Stimulated activated naive CD4-positive, alpha-beta T cell treated with Interleukin-2 at 50 U/mL for 16 hours (primary cell): ENCODE results near the gene RPS6KA2.
"Not testable (repeated sequence)": the region's sequence is repeated elsewhere in the genome, so short reads cannot be mapped to it uniquely, and the experiment has no call there.

ENCODE experiments used
- DNase-seq: peaks from one replicate; lab custom pipeline; 2025; lab: John Stamatoyannopoulos, UW

Gene RPS6KA2

GRCh38 chr6:166635013-166635970 is 8.2 kb upstream of the RPS6KA2 start:
- no peak for DNase-seq

DNA sequence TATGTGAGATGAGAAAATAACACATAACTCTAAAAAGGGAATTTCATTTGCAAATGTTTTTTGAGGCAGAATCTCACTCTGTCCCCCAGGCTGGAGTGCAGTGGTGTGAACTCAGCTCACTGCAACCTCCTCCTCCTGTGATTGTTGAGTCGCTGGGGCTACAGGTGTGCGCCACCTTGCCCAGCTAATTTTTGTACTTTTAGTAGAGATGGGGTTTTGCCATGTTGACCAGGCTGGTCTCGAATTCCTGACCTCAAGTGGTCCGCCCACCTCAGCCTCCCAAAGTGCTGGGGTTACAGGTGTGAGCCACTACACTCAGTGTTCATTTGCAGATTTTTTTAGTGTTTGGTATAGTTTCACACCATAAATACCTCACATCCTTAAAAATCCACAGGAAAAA is 7.5 kb upstream of the RPS6KA2 start:
- DNase-seq, result not testable (repeated sequence)

DNA sequence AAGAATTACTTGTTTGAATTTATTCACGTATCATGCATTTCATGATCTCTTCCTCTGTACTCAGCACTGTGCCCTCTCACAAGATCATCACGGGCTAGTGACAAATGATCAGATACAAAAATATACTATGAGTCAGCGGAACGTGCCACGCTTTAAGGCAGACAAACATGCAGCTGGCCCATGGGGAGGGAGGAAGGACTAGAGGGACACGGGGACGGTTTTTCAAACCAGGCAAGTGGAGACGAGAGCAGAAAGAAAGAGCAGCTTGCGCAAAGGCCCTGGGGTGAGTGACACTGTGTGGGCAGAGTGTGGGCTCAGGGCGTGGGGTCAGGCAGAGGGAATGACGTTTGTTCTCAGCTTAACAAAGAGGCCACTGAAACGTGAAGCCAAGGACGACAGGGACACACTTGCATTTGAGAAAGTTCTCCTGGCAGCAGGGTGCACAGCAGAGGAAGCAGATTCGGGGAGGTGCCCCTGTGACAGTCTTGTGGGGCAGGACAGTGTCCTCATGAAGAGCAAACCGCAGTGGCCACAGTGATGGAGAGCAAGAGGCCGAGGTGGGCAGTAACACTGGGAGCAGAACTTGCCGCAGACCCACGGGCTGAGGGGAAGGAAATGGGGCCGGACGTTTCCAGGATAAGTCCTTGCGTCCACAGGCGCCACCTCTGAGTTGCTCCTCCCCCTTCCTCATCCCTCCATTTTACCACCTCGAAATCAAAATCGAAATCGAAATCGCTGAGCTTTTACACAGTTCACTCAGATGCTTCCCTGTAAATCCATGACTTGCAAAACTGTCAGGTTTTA is 6.9 kb upstream of the RPS6KA2 start:
- DNase-seq, result no peak

DNA sequence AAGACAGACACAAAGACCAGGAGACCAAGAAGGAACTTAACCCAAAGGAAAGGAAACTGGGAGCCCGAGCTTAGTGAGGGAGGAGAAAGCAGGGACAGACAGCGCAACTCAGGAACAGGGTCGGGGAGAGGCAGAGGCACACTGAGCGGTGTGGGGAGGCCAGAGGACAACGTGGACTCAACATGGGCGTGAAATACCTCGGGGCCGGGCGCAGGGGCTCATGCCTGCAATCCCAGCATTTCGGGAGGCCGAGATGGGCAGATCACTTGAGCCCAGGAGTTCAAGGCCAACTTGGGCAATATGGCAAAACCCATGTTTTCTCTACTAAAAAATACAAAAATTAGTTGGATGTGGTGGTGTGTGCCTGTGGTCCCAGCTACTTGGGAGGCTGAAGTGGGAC is 5.7 kb upstream of the RPS6KA2 start:
- DNase-seq, result no peak

DNA sequence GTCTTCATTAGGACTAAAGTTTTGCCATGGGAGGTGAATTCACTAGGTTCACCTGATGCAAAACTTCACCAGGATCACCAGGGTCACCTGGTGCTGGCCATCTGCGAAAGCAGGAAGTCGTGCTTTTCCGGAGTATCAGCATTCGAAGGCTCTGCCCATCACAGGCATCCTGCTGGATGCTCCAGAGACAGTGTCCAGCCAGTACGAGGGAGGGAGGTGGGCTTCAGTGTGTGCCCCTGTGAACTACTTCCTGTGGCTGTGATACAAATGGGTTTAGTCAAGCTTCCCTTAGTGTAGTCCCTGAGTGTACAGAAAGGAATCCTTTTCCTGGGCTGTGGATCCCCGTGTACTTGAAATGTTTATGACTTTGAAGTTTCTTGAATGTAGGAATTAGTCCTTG is 3.4 kb upstream of the RPS6KA2 start:
- DNase-seq, result no peak

- no peak for DNase-seq
These were observed 2.6 kb upstream of the RPS6KA2 start for GRCh38 chr6:166629628-166630027.

GRCh38 chr6:166627875-166628801 is 1.1 kb upstream of the RPS6KA2 start:
- DNase-seq, result peak; percentile 54

GRCh38 chr6:166626177-166627032 is 646 bp downstream of the RPS6KA2 start:
- DNase-seq, result peak; percentile 39

- no peak for DNase-seq
These were observed 1.7 kb downstream of the RPS6KA2 start for GRCh38 chr6:166625356-166625755.

GRCh38 chr6:166624275-166624674 is 2.8 kb downstream of the RPS6KA2 start:
- no peak for DNase-seq

DNA sequence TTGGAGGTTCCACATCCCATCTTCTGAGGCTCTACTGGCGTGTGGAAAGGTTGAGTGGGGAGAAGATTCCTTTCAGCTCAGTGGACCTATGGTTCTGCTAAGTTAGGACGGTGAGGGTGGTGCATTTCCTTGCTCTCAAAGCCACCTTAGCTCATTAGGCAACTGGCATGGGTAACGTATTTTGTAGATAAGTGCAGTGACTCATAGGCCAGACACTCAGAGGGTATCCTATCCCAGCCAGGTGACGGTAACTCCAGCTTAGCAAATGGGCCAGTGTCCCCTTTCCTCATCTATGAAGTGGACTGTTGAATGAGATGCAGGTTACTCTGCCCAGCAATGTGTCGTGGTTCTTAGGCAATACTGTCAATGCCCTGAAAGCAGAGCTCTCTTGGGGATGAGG is 3.7 kb downstream of the RPS6KA2 start:
- DNase-seq, result no peak

GRCh38 chr6:166621114-166621540 is 5.9 kb downstream of the RPS6KA2 start:
- DNase-seq, result no peak

- DNase-seq, result no peak
These were observed 6.5 kb downstream of the RPS6KA2 start for GRCh38 chr6:166620478-166621113.

DNA sequence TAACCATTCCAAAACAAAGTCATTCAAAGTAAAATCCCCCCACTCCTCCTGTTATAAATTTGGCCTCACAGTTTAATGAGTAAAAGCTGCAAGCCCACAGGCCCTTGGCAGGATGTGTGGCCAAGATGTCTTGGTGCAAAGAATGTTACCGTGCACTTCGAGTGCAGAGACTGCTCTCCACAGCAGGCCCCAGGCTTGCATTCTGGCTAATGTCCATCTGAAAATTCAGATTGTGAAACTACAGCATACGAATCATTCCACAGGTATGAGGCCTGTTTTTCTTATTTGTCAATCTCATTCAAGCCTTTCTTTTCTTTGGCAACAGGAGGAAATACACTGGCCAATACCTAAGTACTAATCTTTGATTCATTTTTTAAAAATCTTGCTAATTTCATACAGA is 7.1 kb downstream of the RPS6KA2 start:
- DNase-seq, result no peak

GRCh38 chr6:166618866-166619761 is 7.9 kb downstream of the RPS6KA2 start:
- DNase-seq, result no peak

GRCh38 chr6:166618251-166618650 is 8.8 kb downstream of the RPS6KA2 start:
- DNase-seq, result no peak

DNA sequence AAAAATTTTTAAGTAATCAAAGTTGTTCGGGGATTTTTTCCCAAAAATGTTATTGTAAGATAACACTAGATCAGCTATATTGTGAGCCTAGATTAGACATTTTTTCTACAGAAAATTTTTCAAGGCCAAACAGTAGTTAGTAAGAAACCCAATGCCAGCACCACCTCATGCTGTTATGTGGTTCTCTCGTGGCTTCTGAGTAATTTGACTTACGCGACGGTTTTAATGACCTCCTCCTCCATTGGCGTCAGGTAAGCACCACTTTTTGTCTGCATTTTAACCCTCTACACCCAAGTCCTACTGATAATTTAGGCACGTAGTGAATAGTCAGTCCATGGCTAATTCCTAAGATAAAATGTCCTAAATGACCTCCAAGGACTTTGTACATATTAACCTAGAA is 9.7 kb downstream of the RPS6KA2 start:
- DNase-seq, result no peak

DNA sequence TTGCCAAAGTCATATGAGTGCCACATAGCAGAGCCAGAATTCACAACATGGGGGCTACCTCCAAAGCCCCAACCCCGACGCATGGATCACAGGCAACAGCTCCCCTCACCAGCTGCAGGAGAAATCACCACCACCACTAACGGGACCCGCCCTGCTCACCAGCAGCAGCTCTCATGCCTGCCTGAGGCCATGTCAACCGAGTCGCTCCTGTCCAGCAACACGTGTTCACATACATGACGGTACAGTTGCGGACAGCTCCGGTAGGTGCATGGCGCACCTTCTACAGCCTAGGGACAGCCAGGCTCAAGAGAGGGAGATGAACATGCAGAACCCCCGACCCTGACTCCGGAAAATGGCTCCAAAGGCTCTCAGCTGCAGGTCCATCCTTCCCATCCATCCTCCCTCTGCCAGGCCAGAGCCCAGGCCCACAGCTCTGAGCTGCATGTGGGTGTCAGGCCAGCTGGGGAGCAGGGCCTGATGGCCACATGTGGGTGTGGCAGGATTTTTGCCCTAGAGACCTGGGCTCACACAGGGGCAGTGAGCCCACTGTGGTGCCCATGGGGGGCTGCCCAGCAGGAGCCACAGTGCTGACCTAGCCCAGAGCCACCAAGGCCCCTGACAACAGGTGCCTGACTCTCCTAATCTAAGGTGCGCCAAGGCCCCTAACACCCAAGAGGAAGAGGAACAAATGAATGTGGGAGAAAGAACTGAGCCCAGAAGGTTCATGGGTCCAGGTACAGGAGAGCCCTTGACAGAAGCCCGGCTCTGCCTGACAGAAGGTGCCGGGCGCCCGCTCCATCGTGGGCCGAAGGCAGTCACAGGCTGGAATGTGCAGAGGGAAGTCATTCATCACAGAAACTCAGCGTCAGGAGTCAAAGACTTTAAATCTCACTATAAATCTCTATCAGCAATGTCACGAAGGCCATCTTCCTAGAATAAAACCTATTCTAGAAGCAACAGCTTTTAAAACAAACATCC is 10.5 kb downstream of the RPS6KA2 start:
- no peak for DNase-seq
